Osteoblast (primary cell): ENCODE results near the gene C9orf78. TPM values are rescaled to one million over a fixed set of nuclear protein-coding genes. Genes with fewer than 3 reads are reported as not detected.

Source experiments
- DNase-seq: peaks from one replicate; pipeline ENCODE4 v3.0.0; 2011; ENCODE audit warnings: low spot score, mixed read lengths; ENCODE audit not compliant: insufficient read length; ENCODE audit errors: missing footprints
- H2AFZ ChIP-seq: 2 replicates; pipeline ENCODE4 v1.6.0; 2011; ENCODE audit warnings: mild to moderate bottlenecking, low read length
- H3K27ac ChIP-seq: 2 replicates; pipeline ENCODE4 v1.5.1; 2011; ENCODE audit warnings: mild to moderate bottlenecking, low read depth, low read length, moderate library complexity
- H3K27me3 ChIP-seq: 2 replicates; pipeline ENCODE4 v1.6.0; 2012; ENCODE audit warnings: mild to moderate bottlenecking, control low read depth, inconsistent platforms, low read length, moderate library complexity; ENCODE audit not compliant: insufficient read depth
- H3K36me3 ChIP-seq: 2 replicates; pipeline ENCODE4 v1.5.1; 2011; ENCODE audit warnings: mild to moderate bottlenecking, low read length, control low read depth, moderate library complexity; ENCODE audit not compliant: insufficient read depth
- H3K4me1 ChIP-seq: 2 replicates; pipeline ENCODE4 v1.5.1; 2011; ENCODE audit warnings: mild to moderate bottlenecking, low read length, control low read depth, moderate library complexity; ENCODE audit not compliant: insufficient read depth
- H3K4me2 ChIP-seq: 2 replicates; pipeline ENCODE4 v1.6.0; 2011; ENCODE audit warnings: mild to moderate bottlenecking, low read length; ENCODE audit not compliant: insufficient read depth
- H3K4me3 ChIP-seq: fragments of 200-600 bp; sonication (generic); 3 replicates; pipeline ENCODE4 v1.5.1; 2012; ENCODE audit warnings: mild to moderate bottlenecking, low read length, inconsistent platforms; ENCODE audit not compliant: insufficient read depth
- H3K79me2 ChIP-seq: 2 replicates; pipeline ENCODE4 v1.6.0; 2012; ENCODE audit warnings: mild to moderate bottlenecking, low read length, control low read depth, inconsistent platforms; ENCODE audit not compliant: insufficient read depth
- H3K9me3 ChIP-seq: 2 replicates; pipeline ENCODE4 v1.5.1; 2011; ENCODE audit warnings: low read depth, low read length, control low read depth
- H4K20me1 ChIP-seq: 2 replicates; pipeline ENCODE4 v1.6.0; 2012; ENCODE audit warnings: mild to moderate bottlenecking, low read length, control low read depth; ENCODE audit not compliant: insufficient read depth
- total RNA-seq: library from RNA; depleted of rRNA; stranded (reverse); fragments of >200 nt; gene quantifications from 2 replicates; pipeline ENCODE4 v1.2.3, GENCODE V29; 2012
- TF ChIP-seq, protein P1 (sequence below): IDR thresholded peaks from 2 replicates; pipeline ENCODE4 v1.5.1; 2011; ENCODE audit warnings: mild to moderate bottlenecking, low read depth, low read length, moderate library complexity; ENCODE audit errors: extremely low read depth

The C9orf78 gene
- total RNA-seq, 1 donor: 30.8 TPM

DNA sequence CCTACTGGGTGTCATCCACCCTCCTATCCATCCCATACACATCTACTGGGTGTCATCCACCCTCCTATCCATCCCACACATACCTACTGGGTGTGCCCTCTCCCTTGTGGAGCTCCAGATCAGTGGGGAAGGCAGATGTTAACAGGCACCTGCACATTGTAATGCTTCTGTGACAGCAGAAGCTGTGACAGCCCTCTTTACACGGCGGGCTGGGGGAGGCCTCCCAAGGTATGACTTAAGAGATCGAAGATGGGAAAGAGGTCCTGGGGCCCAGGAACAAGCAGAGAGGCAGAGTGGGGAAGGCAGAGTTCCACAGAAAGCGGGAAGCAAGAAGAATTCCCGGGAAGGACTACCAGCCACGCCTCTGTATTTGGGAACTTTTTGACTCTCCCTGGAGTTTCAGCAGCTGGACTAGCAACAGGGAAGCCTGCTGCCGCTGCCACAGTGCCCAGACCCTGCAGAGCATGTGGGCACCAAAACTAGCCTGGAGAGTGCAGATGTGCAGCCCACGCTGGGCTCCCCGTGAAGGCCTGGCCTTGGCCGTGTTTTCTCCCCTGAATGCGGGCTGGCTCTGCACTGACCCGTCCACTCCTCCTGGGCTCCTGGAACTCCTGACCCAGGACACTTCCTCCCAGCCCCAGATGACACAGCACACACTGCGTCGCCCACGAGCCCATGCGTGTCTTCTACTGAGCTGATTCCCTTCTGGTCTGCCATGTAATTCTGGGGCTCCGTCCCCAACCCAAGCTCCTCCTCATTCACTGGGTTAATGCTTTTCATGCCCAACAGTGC is 20.4 kb downstream of the C9orf78 start:
- H3K4me3 ChIP-seq: no peak overlapping the region
- no peak overlapping the region for H3K4me2 ChIP-seq
- H3K27ac ChIP-seq: no peak overlapping the region
- H3K9me3 ChIP-seq: no peaks in the 10 kb centered on the region
- no peaks in the 10 kb centered on the region for H3K27me3 ChIP-seq
- H3K4me1 ChIP-seq: no peaks in the 10 kb centered on the region
- peaks cover 8% of the 10 kb centered on the region for H4K20me1 ChIP-seq
- TF ChIP-seq, protein P1, sequence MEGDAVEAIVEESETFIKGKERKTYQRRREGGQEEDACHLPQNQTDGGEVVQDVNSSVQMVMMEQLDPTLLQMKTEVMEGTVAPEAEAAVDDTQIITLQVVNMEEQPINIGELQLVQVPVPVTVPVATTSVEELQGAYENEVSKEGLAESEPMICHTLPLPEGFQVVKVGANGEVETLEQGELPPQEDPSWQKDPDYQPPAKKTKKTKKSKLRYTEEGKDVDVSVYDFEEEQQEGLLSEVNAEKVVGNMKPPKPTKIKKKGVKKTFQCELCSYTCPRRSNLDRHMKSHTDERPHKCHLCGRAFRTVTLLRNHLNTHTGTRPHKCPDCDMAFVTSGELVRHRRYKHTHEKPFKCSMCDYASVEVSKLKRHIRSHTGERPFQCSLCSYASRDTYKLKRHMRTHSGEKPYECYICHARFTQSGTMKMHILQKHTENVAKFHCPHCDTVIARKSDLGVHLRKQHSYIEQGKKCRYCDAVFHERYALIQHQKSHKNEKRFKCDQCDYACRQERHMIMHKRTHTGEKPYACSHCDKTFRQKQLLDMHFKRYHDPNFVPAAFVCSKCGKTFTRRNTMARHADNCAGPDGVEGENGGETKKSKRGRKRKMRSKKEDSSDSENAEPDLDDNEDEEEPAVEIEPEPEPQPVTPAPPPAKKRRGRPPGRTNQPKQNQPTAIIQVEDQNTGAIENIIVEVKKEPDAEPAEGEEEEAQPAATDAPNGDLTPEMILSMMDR: no peak
- no peak overlapping the region for H2AFZ ChIP-seq
- H3K79me2 ChIP-seq: no peaks in the 10 kb centered on the region
- peaks cover 62% of the 10 kb centered on the region for H3K36me3 ChIP-seq
- no peak for DNase-seq

DNA sequence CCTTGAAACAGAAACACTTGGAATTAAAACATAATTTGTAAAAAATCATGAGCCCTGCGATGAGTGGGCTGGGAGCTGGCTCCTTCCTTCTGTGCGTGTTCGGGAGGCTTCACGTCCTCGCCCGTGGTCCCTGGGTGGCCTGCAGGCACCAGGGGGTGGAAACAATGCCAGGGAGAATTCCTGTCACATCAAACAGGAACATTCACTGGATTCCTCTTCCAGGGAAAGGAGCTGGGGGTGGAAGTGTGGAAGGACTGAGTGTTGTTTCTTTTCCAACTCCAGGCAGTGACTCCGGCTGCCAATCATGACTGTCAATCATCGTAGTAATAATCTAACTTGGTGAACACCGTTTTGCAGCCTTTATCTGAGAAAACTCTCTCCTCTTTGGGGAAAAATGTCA is 21.4 kb downstream of the C9orf78 start:
- DNase-seq: no peak
- H3K4me2 ChIP-seq: no peak overlapping the region
- H4K20me1 ChIP-seq: peaks cover 8% of the 10 kb centered on the region
- TF ChIP-seq, protein P1: no peak
- no peaks in the 10 kb centered on the region for H3K79me2 ChIP-seq
- no peak overlapping the region for H2AFZ ChIP-seq
- H3K9me3 ChIP-seq: no peaks in the 10 kb centered on the region
- H3K4me3 ChIP-seq: no peak overlapping the region
- peaks cover 63% of the 10 kb centered on the region for H3K36me3 ChIP-seq
- H3K27ac ChIP-seq: no peak overlapping the region
- H3K27me3 ChIP-seq: no peaks in the 10 kb centered on the region
- H3K4me1 ChIP-seq: no peaks in the 10 kb centered on the region

DNA sequence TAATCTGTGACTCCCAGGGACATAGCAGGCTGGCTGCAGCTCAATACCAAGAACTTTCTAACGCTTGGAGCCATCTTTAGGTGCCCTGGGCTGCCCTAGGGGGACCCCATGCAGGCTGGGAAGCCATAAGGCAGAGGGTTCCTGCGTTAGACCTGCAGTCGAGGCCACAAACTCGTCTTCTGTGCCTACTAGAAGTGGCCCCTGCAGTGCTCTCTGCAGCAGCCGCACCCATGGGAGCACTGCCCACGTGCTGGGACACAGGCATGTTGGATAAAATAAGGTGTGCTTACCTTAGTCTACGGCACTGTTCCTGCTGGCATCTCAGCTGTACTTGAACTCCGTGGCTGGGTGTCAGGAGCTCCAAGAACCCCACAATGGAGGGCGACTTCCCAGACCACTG is 22.7 kb downstream of the C9orf78 start:
- Histone ChIP-seq H2AFZ (no peak overlapping the region), H3K4me3 (no peak overlapping the region), H3K36me3 (peaks cover 55% of the 10 kb centered on the region), H3K4me1 (no peaks in the 10 kb centered on the region), H3K27ac (no peak overlapping the region), H3K4me2 (no peak overlapping the region), H4K20me1 (peaks cover 8% of the 10 kb centered on the region), H3K9me3 (no peaks in the 10 kb centered on the region), H3K79me2 (no peaks in the 10 kb centered on the region), H3K27me3 (no peaks in the 10 kb centered on the region)
- DNase-seq: no peak
- TF ChIP-seq, protein P1: no peak

DNA sequence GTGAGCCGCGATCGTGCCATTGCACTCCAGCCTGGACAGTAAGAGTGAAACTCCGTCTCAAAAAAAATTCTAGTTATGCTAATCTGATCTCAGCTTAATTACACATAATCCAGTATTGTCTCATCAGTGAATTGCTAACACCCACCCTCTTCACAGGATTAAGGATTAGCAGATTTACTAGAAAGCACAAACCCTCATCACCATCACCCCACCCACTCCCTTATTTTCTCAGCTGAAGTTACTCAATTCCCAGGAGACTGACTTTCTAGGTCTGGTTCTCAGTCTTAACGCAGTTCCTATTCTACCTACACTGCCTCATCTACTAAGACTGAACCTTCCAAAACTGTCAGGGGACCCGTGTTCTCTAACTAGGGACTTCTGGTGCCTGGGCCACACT is 23.1 kb downstream of the C9orf78 start:
- no peak overlapping the region for H2AFZ ChIP-seq

More for the DNA sequence above, 23.1 kb downstream of the C9orf78 start:
- Histone ChIP-seq H3K27ac (no peak overlapping the region), H3K9me3 (no peaks in the 10 kb centered on the region), H3K4me1 (no peaks in the 10 kb centered on the region), H3K36me3 (peaks cover 51% of the 10 kb centered on the region), H3K79me2 (no peaks in the 10 kb centered on the region), H4K20me1 (peaks cover 8% of the 10 kb centered on the region), H3K4me2 (no peak overlapping the region), H3K4me3 (no peak overlapping the region), H3K27me3 (no peaks in the 10 kb centered on the region)
- TF ChIP-seq, protein P1: no peak
- DNase-seq: no peak
